OCI-LY3 (cell line): ENCODE measurements around the gene PDLIM4.

Experiments
- H2AFZ ChIP-seq: fragments of 200-600, 300-600 bp; shearing (Covaris generic); 2 replicates; pipeline ENCODE4 v1.6.0; 2014; ENCODE audit warnings: antibody characterized with exemption, low read depth, low read length
- H3K27ac ChIP-seq: fragments of 200-600, 300-600 bp; sonication (generic); 2 replicates; pipeline ENCODE4 v1.5.1; 2014; ENCODE audit warnings: mild to moderate bottlenecking, low read length, moderate library complexity, mixed read lengths
- H3K27me3 ChIP-seq: fragments of 200-600, 300-600 bp; sonication (generic); 2 replicates; pipeline ENCODE4 v1.6.1; 2014; ENCODE audit warnings: low read depth, low read length, mixed read lengths
- H3K36me3 ChIP-seq: fragments of 200-600, 300-600 bp; sonication (generic); replicated peaks from 2 replicates; pipeline ENCODE3; 2014; ENCODE audit warnings: low read depth, low read length, mixed read lengths
- H3K4me1 ChIP-seq: fragments of 300-600, 200-600 bp; sonication (generic); 2 replicates; pipeline ENCODE4 v1.6.1; 2014; ENCODE audit warnings: low read length, mixed read lengths
- H3K4me2 ChIP-seq: fragments of 200-600, 300-600 bp; sonication (generic); 2 replicates; pipeline ENCODE4 v1.6.1; 2014; ENCODE audit warnings: low read length, mixed read lengths
- H3K4me3 ChIP-seq: fragments of 300-600, 200-600 bp; sonication (generic); 2 replicates; pipeline ENCODE4 v1.5.1; 2014; ENCODE audit warnings: antibody characterized with exemption, mild to moderate bottlenecking, low read length, moderate library complexity
- H3K79me2 ChIP-seq: fragments of 300-600, 200-600 bp; shearing (Covaris generic); 2 replicates; pipeline ENCODE4 v1.6.1; 2014; ENCODE audit warnings: mild to moderate bottlenecking, low read length, mixed read lengths
- H3K9ac ChIP-seq: fragments of 300-600, 200-600 bp; shearing (Covaris generic); 2 replicates; pipeline ENCODE4 v1.6.0; 2014; ENCODE audit warnings: mild to moderate bottlenecking, low read length, moderate library complexity
- H3K9me3 ChIP-seq: fragments of 200-600, 300-600 bp; shearing (Covaris generic); 2 replicates; pipeline ENCODE4 v1.6.1; 2014; ENCODE audit warnings: low read length, mixed read lengths; ENCODE audit not compliant: insufficient read depth
- H4K20me1 ChIP-seq: fragments of 200-600, 300-600 bp; sonication (generic); 2 replicates; pipeline ENCODE4 v1.6.1; 2016; ENCODE audit warnings: low read length, mixed read lengths; ENCODE audit not compliant: insufficient read depth
- EZH2phosphoT487 ChIP-seq: fragments of 200-600 bp; shearing (Covaris generic); IDR thresholded peaks from 2 replicates; pipeline ENCODE4 v1.6.1; 2018; ENCODE audit warnings: antibody characterized with exemption, mixed run types, low read depth
- TF ChIP-seq, protein P1 (sequence below): fragments of 200-600, 300-600 bp; sonication (generic); IDR thresholded peaks from 2 replicates; pipeline ENCODE4 v1.5.1; 2014; ENCODE audit warnings: antibody characterized with exemption, low read length, low read depth

The PDLIM4 gene

DNA sequence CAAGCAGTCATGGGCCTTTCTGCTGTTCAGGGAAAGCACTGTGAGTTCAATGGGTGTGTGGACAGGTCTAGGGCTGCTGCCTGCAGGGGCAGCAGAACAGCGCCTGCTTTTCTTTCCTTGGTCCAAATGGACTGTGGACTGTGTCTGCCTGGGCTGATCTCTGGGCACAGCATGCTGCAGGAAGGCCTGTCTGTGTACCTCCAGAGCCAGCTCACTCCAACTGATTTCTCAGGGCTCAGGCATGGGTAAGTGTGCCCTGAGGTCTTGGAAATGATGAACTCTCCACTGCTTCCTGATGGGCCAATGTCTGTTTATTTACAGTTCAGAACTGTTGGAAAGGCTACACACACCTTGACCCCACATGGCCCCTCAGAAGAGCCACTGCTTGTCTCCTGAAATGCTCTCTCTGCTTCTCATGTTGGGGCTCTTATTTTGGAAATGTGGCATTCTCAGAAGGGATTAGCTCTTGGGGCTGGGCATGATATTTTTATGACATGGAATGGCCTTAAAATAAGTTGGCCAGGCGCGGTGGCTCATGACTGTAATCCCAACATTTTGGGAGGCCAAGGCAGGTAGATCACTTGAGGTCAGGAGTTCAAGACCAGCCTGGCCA lies 63.7 kb downstream of the PDLIM4 start:
- no peaks in the 10 kb centered on the region for H3K9me3 ChIP-seq
- no peak overlapping the region for H3K9ac ChIP-seq
- H3K4me1 ChIP-seq = no peaks in the 10 kb centered on the region
- no peaks in the 10 kb centered on the region for H3K36me3 ChIP-seq
- H3K27ac ChIP-seq = no peak overlapping the region
- H3K4me3 ChIP-seq = no peak overlapping the region
- no peak overlapping the region for H3K4me2 ChIP-seq
- H2AFZ ChIP-seq = no peak overlapping the region
- no peak for TF ChIP-seq EZH2phosphoT487
- H4K20me1 ChIP-seq = no peaks in the 10 kb centered on the region
- H3K27me3 ChIP-seq = no peaks in the 10 kb centered on the region
- H3K79me2 ChIP-seq = no peaks in the 10 kb centered on the region

DNA sequence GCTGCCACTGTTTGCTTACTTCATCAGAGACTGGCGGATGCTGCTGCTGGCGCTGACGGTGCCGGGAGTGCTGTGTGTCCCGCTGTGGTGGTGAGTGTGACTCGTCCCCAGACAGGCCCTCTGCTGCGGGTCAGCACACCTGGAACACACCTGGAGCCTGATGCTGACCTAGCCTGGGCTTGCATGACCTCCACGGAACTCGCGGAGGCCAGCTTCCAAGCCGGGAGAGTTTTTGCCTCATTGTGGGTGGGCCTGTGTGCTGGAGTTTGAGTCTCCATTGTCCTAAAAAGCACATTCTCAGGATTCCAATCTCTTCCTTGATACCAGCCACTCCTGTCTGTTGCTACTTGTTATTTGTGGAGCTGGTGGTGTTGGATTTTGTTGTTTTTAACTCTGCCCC lies 64.8 kb downstream of the PDLIM4 start:
- TF ChIP-seq EZH2phosphoT487 = no peak
- TF ChIP-seq, protein P1, sequence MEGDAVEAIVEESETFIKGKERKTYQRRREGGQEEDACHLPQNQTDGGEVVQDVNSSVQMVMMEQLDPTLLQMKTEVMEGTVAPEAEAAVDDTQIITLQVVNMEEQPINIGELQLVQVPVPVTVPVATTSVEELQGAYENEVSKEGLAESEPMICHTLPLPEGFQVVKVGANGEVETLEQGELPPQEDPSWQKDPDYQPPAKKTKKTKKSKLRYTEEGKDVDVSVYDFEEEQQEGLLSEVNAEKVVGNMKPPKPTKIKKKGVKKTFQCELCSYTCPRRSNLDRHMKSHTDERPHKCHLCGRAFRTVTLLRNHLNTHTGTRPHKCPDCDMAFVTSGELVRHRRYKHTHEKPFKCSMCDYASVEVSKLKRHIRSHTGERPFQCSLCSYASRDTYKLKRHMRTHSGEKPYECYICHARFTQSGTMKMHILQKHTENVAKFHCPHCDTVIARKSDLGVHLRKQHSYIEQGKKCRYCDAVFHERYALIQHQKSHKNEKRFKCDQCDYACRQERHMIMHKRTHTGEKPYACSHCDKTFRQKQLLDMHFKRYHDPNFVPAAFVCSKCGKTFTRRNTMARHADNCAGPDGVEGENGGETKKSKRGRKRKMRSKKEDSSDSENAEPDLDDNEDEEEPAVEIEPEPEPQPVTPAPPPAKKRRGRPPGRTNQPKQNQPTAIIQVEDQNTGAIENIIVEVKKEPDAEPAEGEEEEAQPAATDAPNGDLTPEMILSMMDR = no peak

More for the DNA sequence above, 64.8 kb downstream of the PDLIM4 start:
- no peaks in the 10 kb centered on the region for H4K20me1 ChIP-seq
- no peaks in the 10 kb centered on the region for H3K9me3 ChIP-seq
- H2AFZ ChIP-seq = no peak overlapping the region
- H3K27ac ChIP-seq = no peak overlapping the region
- no peaks in the 10 kb centered on the region for H3K27me3 ChIP-seq
- no peaks in the 10 kb centered on the region for H3K79me2 ChIP-seq
- no peak overlapping the region for H3K4me3 ChIP-seq
- H3K36me3 ChIP-seq = no peaks in the 10 kb centered on the region
- H3K4me2 ChIP-seq = no peak overlapping the region
- no peak overlapping the region for H3K9ac ChIP-seq
- no peaks in the 10 kb centered on the region for H3K4me1 ChIP-seq
